ENCODE data around the gene ANO8.
A peak's percentile ranks its signal among the peaks of the same experiment; 100 is the strongest.
"Not testable (repeated sequence)": the region's sequence is repeated elsewhere in the genome, so short reads cannot be mapped to it uniquely, and the experiment has no call there.

Gene ANO8, protein sequence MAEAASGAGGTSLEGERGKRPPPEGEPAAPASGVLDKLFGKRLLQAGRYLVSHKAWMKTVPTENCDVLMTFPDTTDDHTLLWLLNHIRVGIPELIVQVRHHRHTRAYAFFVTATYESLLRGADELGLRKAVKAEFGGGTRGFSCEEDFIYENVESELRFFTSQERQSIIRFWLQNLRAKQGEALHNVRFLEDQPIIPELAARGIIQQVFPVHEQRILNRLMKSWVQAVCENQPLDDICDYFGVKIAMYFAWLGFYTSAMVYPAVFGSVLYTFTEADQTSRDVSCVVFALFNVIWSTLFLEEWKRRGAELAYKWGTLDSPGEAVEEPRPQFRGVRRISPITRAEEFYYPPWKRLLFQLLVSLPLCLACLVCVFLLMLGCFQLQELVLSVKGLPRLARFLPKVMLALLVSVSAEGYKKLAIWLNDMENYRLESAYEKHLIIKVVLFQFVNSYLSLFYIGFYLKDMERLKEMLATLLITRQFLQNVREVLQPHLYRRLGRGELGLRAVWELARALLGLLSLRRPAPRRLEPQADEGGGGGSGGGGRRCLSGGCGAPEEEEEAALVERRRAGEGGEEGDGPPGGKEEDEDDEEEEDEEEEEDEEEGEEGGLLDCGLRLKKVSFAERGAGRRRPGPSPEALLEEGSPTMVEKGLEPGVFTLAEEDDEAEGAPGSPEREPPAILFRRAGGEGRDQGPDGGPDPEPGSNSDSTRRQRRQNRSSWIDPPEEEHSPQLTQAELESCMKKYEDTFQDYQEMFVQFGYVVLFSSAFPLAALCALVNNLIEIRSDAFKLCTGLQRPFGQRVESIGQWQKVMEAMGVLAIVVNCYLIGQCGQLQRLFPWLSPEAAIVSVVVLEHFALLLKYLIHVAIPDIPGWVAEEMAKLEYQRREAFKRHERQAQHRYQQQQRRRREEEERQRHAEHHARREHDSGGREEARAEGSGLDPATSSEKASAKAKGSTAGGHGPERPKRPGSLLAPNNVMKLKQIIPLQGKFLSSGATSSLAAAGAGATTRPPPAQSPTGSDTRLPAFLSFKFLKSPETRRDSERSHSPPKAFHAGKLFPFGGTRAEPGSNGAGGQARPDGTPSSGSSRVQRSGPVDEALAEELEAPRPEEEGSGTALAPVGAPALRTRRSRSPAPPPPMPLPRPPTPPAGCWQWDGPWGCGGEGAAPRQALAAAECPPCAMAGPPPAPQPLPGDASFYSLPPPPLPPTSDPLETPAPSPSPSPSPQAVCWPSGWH

DNA sequence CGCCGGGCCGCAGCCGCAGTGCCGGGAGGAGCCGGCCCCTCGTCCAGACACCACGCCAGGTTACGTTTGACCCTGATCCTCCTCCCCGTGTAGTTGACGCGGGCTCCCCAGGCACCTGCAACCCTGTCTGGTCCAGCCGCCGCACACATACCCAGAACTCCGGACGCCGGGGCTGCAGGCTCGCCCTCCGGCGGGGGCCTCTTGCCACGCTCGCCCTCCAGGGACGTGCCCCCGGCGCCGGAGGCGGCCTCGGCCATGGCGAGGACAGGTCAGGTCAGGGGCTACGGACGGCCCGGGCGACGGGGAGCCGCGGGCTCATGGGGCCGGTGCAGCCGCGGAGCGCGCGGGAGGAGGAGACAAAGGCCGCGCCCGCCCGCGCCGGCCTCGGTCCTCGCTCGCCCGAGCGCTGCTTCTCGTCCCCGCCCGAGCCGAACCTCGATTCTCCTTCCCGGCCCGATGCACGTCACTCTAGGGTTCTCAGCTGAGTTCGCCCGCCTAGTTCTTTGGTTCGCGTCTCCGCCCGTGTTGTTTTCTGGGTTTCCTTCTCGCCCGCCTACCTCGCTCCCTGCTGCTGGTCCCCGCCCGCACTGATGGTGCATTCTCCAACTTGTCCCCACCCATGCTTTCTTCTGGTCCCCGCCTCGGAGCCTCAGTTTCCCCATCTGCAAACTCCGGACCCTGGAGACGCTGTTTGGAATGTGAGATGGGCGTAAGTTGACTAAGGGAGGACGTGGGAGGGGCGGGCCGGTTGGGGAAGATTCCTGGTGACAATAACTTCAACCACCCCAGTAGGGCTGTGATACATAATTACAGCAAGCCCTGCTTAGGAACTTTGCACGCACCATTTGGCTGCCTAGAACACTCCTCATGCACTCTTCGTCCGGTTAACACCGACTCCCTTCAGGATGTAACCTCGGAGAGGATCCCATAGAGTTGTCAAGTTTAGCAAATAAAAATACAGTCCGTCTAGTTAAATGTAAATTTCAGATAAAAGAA lies at the start of gene ANO8:
Gene ANO8, minus strand, starts transcription at position 442 of the 996 bp plus-strand sequence. Its CDS starts 185 bp downstream, at position 257.
- DNase-seq = peak; percentile 52 to 98 (median 88)

DNA sequence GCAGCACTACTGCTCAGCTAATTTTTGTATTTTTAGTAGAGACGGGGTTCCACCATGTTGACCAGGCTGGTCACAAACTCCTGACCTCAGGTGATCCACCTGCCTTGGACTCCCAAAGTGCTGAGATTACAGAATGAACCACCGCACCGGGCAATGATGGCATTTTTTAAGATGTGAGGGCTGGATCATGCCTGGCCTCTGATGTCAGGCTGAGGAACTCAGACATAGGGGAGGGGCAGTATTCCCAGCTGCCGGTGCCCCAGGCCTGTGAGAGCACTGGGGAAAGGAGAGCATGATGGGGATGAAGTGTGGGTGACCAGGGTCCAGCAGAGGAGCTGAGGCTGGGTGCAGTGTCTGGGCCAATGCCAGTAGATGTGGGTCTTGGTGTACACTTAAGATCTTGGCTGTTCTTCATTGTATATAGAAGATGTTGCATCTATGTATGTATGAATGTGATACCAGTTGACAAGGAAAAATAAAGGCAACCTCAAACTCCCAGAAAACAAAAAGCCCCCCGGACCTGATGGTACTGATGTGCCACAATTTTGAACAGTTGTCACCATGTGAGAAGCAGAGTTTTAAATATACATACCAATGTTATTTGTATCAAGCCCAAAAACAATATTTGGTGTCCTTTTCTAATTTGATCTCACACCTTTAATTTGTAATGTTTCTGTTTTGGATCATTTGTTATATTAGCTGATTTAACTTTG lies 45.9 kb upstream of the ANO8 start:
- no peak for DNase-seq

- peak in 1 of 14 donors; percentile 4 for DNase-seq
Observed at GRCh38 chr19:17379221-17379631, 44.6 kb upstream of the ANO8 start.

- DNase-seq = no peak
Observed at GRCh38 chr19:17378271-17378670, 43.6 kb upstream of the ANO8 start.

DNA sequence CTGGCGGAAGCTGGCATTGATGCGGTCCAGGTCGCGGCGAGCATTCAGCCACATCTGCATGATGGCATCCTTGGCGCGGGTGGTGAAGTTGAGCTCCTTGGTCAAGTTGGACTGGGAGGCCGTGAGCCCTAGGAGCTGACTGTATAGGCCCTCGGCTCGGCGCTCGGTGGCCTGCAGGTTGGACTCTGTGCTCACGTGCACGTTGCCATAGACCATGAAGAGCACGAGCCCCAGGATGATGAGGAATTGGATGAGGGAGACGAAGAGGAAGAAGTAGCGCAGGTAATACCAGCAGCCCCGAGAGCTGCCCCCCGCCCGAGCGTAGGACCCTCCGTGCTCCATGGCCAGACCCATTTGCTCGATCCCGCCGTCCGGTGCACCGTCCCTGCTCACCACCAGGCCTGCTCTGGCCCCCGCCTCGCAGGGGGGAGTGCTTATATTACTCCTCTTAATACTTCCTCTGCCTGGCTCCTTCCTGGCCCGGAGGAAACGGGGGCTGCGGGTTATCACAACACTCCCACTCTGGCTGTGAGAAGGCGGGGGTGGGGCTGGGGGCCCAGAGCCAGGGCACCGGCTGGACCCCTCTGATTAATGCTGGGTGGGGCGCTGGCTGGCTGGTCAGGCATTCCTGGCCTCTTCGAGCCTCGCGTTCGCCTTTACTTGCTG lies 42.4 kb upstream of the ANO8 start, which contains the start of gene PLVAP:
Gene PLVAP, minus strand, starts transcription at position 408 of the 666 bp plus-strand sequence. Its CDS starts 54 bp downstream, at position 354.
- DNase-seq = no peak

DNA sequence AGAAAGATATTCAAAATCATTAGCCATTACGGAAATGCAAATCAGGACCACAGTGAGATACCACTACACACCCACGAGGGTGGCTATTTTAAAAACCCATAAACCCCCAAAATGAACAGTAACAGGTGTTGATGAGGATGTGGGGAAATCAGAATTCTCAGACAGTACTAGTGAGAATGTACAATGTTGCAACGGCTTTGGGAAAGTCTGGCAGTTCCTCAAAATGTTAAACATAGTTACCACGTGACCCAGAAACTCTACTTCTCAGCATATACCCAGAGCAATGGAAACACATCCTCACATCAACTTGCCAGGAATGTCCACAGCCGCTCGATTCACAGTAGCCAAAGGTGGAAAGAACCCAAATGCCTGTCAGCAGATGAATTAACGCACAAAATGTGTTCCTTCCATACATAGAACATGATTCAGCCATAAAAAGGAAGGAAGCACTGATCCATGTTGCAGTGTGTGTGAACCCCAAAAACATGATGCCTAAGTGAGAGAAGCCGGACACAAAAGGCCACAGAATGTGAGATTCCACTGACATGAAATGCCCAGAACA lies 35.5 kb upstream of the ANO8 start:
- peak in 3 of 14 donors; percentile 3 to 12 (median 8) for DNase-seq

DNA sequence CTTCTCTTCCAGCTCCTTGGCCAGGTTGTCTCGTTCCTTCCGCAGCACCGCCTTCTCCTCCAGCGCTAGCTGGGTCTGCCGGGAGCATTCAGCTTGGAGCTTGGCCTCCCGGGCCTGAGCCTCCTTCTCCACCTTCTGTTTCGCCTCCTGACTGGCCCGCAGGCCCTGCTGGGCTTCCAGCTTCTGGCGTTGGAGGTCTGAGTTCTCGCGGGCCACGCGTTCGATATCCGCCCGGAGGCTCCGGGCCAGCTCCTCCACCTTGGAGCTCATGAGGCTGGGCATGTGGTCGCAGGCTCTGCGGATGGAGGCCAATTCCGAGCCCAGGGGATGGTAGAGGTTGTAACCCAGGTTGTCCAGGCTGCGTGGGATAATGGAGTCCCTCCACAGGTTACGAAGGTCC lies 30.7 kb upstream of the ANO8 start:
- no peak for DNase-seq

GRCh38 chr19:17363852-17364605 lies 29.4 kb upstream of the ANO8 start:
- DNase-seq = not testable (repeated sequence)

- no peak for DNase-seq
Observed at GRCh38 chr19:17359905-17360800, 25.5 kb upstream of the ANO8 start.

DNA sequence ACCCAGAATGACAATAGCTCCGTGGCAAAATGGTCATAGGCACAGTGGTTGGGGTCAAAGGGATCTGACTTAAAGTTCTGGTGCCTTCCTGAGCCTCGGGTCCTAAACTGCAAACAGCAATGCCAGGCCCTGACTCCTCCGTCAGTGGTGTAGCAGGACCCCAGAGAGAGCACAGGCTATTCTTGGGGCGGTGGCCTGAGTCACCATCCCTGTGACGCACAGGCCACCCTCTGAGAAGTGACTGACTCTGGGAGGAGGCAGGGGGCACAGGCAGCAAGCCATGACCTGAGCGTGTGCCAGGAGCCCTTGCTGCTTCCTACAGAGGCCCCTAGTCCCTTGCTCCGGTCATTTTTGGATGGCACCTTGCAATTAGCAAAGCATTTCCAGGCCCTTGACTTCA lies 23.7 kb upstream of the ANO8 start:
- no peak for DNase-seq

DNA sequence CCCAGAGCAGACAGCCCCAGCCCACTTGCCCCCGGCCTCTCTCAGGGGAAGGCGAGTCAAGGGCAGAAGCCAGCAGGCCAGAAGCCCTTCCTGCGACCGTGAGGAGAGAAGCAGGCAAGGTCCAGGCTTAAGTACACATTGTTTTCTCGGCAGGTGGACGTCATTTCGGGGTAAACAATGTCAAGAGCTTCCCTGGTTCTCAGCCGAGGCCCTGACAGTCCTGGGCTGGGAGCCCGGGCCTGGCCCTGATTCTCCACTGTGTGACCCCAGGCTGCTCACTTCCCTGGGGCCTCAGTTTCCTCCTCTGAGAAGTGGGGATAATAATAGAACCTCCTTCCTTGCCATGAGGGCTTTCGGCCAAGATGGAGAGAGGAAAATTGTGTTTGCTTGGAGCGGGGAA lies 23.1 kb upstream of the ANO8 start:
- DNase-seq = no peak

GRCh38 chr19:17357078-17357666 lies 22.5 kb upstream of the ANO8 start:
- no peak for DNase-seq

GRCh38 chr19:17353386-17353785 lies 18.7 kb upstream of the ANO8 start:
- DNase-seq = no peak

- DNase-seq = no peak
Observed at GRCh38 chr19:17352608-17353280, 18.1 kb upstream of the ANO8 start.

DNA sequence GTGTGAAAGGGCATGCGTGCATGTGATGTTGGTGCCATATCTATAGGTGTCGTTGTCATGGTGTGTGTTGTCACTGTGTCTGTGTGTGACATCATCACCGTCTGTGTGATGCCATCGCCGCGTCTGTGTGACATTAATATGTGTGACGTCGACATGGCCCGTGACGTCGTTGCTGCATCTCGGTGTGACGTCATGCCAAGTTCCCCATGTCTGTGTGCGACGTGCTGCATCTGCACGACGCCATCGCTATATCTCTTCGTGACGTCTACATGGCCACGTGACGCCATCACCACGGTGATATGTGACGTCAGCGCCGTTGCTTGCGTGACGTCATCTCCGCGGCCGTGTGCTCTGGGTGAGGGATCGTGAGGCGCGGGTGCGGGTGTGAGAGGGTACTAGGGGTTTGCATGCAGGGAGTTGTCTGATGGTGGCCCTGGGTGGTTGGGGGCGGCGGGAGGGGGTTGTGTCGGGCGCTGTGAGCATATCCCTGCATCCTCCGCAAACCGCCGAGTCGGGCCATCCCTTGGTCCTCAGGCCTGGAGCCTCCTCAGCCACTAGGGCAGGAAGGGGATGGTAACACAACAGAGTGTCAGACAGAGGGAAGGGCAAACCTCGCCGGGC lies 17.3 kb upstream of the ANO8 start:
- DNase-seq = no peak

- DNase-seq = peak in 3 of 14 donors; percentile 8 to 53 (median 17)
Observed at GRCh38 chr19:17348700-17349099, 14.0 kb upstream of the ANO8 start.
